Spleen (tissue), 11 donors: ENCODE measurements around the gene NSF. TPM values are rescaled to one million over a fixed set of nuclear protein-coding genes. Genes with fewer than 3 reads are reported as not detected.
"Not testable (repeated sequence)": the region's sequence is repeated elsewhere in the genome, so short reads cannot be mapped to it uniquely, and the experiment has no call there.

Source experiments
- DNase-seq: peaks from one replicate; pipeline ENCODE4 v3.0.0-alpha.2; 2020
- H3K27ac ChIP-seq, 8 donors: fragments of 200-600 bp; sonication (generic) in 7 of 8; 1 replicate in 4 of 8; 2 replicates in 4 of 8; pipeline versions ENCODE4 v1.5.0 to v1.8.0; 2016 to 2021; ENCODE audit warnings: inconsistent platforms in 4 of 8, mild to moderate bottlenecking in 4 of 8, moderate library complexity in 1 of 8
- H3K27me3 ChIP-seq, 7 donors: fragments of 200-600 bp; sonication (generic) in 6 of 7; replicated peaks in 1 of 7; 1 replicate in 4 of 7; 2 replicates in 3 of 7; pipeline versions ENCODE4 v1.5.0 to v1.8.0; 2016 to 2021; ENCODE audit warnings: inconsistent platforms in 3 of 7, mild to moderate bottlenecking in 1 of 7
- H3K36me3 ChIP-seq, 6 donors: fragments of 200-600 bp; sonication (generic) in 5 of 6; 1 replicate in 4 of 6; 2 replicates in 2 of 6; pipeline versions ENCODE4 v1.5.0 to v1.8.0; 2016 to 2021; ENCODE audit warnings: inconsistent platforms in 2 of 6
- H3K4me1 ChIP-seq, 6 donors: fragments of 200-600 bp; sonication (generic) in 5 of 6; 1 replicate in 3 of 6; 2 replicates in 3 of 6; pipeline versions ENCODE4 v1.5.0 to v1.8.0; 2016 to 2021; ENCODE audit warnings: inconsistent platforms in 3 of 6
- H3K4me3 ChIP-seq, 8 donors: fragments of 200-600 bp; sonication (generic) in 7 of 8; 1 replicate in 4 of 8; 2 replicates in 4 of 8; pipeline versions ENCODE4 v1.5.0 to v1.8.0; 2016 to 2021; ENCODE audit warnings: inconsistent platforms in 4 of 8, mild to moderate bottlenecking in 4 of 8, moderate library complexity in 2 of 8
- H3K9me3 ChIP-seq, 8 donors: fragments of 200-600 bp; sonication (generic) in 7 of 8; 1 replicate in 4 of 8; 2 replicates in 4 of 8; pipeline versions ENCODE4 v1.5.0 to v1.8.0; 2016 to 2021; ENCODE audit warnings: inconsistent platforms in 4 of 8
- WGBS, 5 donors: extraction: QIAGEN DNeasy Blood & Tissue Kit in 3 of 5; methylation state at CpG; one replicate each; pipeline versions ENCODE4 v1.1.5 to v1.1.7; 2013 to 2018; 5-methylcytosine and 5-hydroxymethylcytosine counted together
- intact Hi-C: fragments of 100-400 bp; cut with DNase I; formaldehyde crosslinking; loops from one replicate; pipeline ENCODE4 v1.15.0; 2023; ENCODE audit warnings: low total_unique reads
- polyA plus RNA-seq, 3 donors: library from polyadenylated mRNA; stranded (reverse); fragments of 200-250 nt; gene quantifications; one replicate each; pipeline ENCODE4 v1.2.1, GENCODE V29; 2013
- total RNA-seq, 7 donors: library from RNA; depleted of rRNA in 3 of 7; stranded (reverse); fragments of >200 nt in 3 of 7; fragmentation: NEBNext Ultra II Directional in 4 of 7; extraction: Animal tissue kit (Norgen Biotek cat#: 25700) in 4 of 7; gene quantifications; one replicate each; pipeline versions ENCODE4 v1.1.0 to v1.2.1, GENCODE V29; 2016 to 2021
- donor health status: healthy with polysubstance abuse.
- donor health status: DM: no; HTN: no; CAD: no; lungs with moderate emphysema.
- donor health status: DM: no; HTN: no; CAD: no.
- donor health status: Bipolar disorder and iron deficiency.
- donor health status: healthy.
- donor health status: DM: no; HTN: no; CAD: no.
- donor health status: DM: yes; HTN: yes; CAD: no.

The NSF gene
- total and polyA plus RNA-seq, 10 donors, result 8.7 to 57.6 (median 42.4) TPM

- H3K27me3 ChIP-seq, H3K4me3 ChIP-seq, intact Hi-C loops, H3K36me3 ChIP-seq, DNase-seq, H3K9me3 ChIP-seq, H3K27ac ChIP-seq, H3K4me1 ChIP-seq: not testable (repeated sequence)
- WGBS, 5 donors, result no CpG with 5 or more reads among the region's 7 CpGs
These were observed 61.7 kb downstream of the NSF start for GRCh38 chr17:46652024-46652643.

- H3K27ac ChIP-seq, H3K4me1 ChIP-seq, H3K9me3 ChIP-seq, H3K4me3 ChIP-seq, H3K36me3 ChIP-seq, DNase-seq, intact Hi-C loops, H3K27me3 ChIP-seq: not testable (repeated sequence)
- whole genome bisulfite sequencing, 5 donors, result no CpG with 5 or more reads among the region's 5 CpGs
These were observed 67.8 kb downstream of the NSF start for GRCh38 chr17:46658235-46658634.

GRCh38 chr17:46659702-46660101, 69.2 kb downstream of the NSF start:
- H3K36me3 ChIP-seq, H3K9me3 ChIP-seq, H3K4me3 ChIP-seq, H3K4me1 ChIP-seq, H3K27me3 ChIP-seq, intact Hi-C loops, H3K27ac ChIP-seq, DNase-seq: not testable (repeated sequence)
- no CpG with 5 or more reads among the region's 4 CpGs for WGBS, 5 donors

GRCh38 chr17:46663123-46663522, 72.7 kb downstream of the NSF start:
- DNase-seq, intact Hi-C loops, H3K4me3 ChIP-seq, H3K4me1 ChIP-seq, H3K27ac ChIP-seq, H3K36me3 ChIP-seq, H3K9me3 ChIP-seq, H3K27me3 ChIP-seq: not testable (repeated sequence)
- no CpG with 5 or more reads among the region's 1 CpG for WGBS, 5 donors

GRCh38 chr17:46663552-46663951, 73.1 kb downstream of the NSF start:
- H3K4me1 ChIP-seq, DNase-seq, H3K27ac ChIP-seq, intact Hi-C loops, H3K36me3 ChIP-seq, H3K27me3 ChIP-seq, H3K4me3 ChIP-seq, H3K9me3 ChIP-seq: not testable (repeated sequence)
- no CpG with 5 or more reads among the region's 2 CpGs for WGBS, 5 donors

GRCh38 chr17:46665969-46666368, 75.5 kb downstream of the NSF start:
- DNase-seq, result peak; percentile 1
- intact Hi-C loops, result not testable (repeated sequence)
- 84 to 98% (median 89%) methylated on average over 4 of the region's 5 CpGs for WGBS, 5 donors

GRCh38 chr17:46670789-46671188, 80.3 kb downstream of the NSF start:
- H3K27me3 ChIP-seq, DNase-seq, intact Hi-C loops, H3K9me3 ChIP-seq, H3K4me3 ChIP-seq, H3K4me1 ChIP-seq, H3K27ac ChIP-seq, H3K36me3 ChIP-seq: not testable (repeated sequence)
- WGBS, 5 donors, result no CpG with 5 or more reads among the region's 4 CpGs

More at GRCh38 chr17:46665969-46666368, 75.5 kb downstream of the NSF start:
- H3K9me3 ChIP-seq, H3K4me3 ChIP-seq, H3K27ac ChIP-seq, H3K27me3 ChIP-seq, H3K4me1 ChIP-seq, H3K36me3 ChIP-seq: not testable (repeated sequence)

- intact Hi-C loops, H3K36me3 ChIP-seq: not testable (repeated sequence)
- WGBS, 5 donors, result no CpG with 5 or more reads among the region's 2 CpGs
These were observed 82.3 kb downstream of the NSF start for GRCh38 chr17:46672777-46673176.

GRCh38 chr17:46677819-46678218, 87.3 kb downstream of the NSF start:
- intact Hi-C loops, H3K4me3 ChIP-seq, H3K9me3 ChIP-seq, DNase-seq, H3K4me1 ChIP-seq, H3K27me3 ChIP-seq, H3K27ac ChIP-seq, H3K36me3 ChIP-seq: not testable (repeated sequence)

More at GRCh38 chr17:46672777-46673176, 82.3 kb downstream of the NSF start:
- H3K9me3 ChIP-seq, H3K4me1 ChIP-seq, H3K27ac ChIP-seq, DNase-seq, H3K27me3 ChIP-seq, H3K4me3 ChIP-seq: not testable (repeated sequence)

- H3K27me3 ChIP-seq, H3K4me3 ChIP-seq, H3K36me3 ChIP-seq, intact Hi-C loops, H3K9me3 ChIP-seq, DNase-seq, H3K4me1 ChIP-seq, H3K27ac ChIP-seq: not testable (repeated sequence)
- no CpG with 5 or more reads among the region's 2 CpGs for WGBS, 5 donors
These were observed 93.2 kb downstream of the NSF start for GRCh38 chr17:46683653-46684052.

- H3K36me3 ChIP-seq, H3K27me3 ChIP-seq, H3K4me1 ChIP-seq, intact Hi-C loops, DNase-seq, H3K9me3 ChIP-seq, H3K4me3 ChIP-seq, H3K27ac ChIP-seq: not testable (repeated sequence)
- WGBS, 5 donors, result 59 to 100% (median 82%) methylated on average over 1 to 3 of the region's 4 CpGs
These were observed 94.8 kb downstream of the NSF start for GRCh38 chr17:46685284-46685683.

- H3K27me3 ChIP-seq, H3K4me1 ChIP-seq, intact Hi-C loops, H3K36me3 ChIP-seq, H3K27ac ChIP-seq, H3K9me3 ChIP-seq, H3K4me3 ChIP-seq, DNase-seq: not testable (repeated sequence)
- 40 to 88% (median 75%) methylated on average over 1 of the region's 3 CpGs for WGBS, 5 donors
These were observed 101.7 kb downstream of the NSF start for GRCh38 chr17:46692196-46692595.
